NCI-H446 treated with DMSO at 0.1 percent for 48 hours (cell line): ENCODE data around the gene DDX6.
A peak's percentile ranks its signal among the peaks of the same experiment; 100 is the strongest.
"Not testable (repeated sequence)": the region's sequence is repeated elsewhere in the genome, so short reads cannot be mapped to it uniquely, and the experiment has no call there.

Source experiments
- DNase-seq: peaks from one replicate; lab custom pipeline; 2025; lab: John Stamatoyannopoulos, UW

The DDX6 gene, protein sequence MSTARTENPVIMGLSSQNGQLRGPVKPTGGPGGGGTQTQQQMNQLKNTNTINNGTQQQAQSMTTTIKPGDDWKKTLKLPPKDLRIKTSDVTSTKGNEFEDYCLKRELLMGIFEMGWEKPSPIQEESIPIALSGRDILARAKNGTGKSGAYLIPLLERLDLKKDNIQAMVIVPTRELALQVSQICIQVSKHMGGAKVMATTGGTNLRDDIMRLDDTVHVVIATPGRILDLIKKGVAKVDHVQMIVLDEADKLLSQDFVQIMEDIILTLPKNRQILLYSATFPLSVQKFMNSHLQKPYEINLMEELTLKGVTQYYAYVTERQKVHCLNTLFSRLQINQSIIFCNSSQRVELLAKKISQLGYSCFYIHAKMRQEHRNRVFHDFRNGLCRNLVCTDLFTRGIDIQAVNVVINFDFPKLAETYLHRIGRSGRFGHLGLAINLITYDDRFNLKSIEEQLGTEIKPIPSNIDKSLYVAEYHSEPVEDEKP

DNA sequence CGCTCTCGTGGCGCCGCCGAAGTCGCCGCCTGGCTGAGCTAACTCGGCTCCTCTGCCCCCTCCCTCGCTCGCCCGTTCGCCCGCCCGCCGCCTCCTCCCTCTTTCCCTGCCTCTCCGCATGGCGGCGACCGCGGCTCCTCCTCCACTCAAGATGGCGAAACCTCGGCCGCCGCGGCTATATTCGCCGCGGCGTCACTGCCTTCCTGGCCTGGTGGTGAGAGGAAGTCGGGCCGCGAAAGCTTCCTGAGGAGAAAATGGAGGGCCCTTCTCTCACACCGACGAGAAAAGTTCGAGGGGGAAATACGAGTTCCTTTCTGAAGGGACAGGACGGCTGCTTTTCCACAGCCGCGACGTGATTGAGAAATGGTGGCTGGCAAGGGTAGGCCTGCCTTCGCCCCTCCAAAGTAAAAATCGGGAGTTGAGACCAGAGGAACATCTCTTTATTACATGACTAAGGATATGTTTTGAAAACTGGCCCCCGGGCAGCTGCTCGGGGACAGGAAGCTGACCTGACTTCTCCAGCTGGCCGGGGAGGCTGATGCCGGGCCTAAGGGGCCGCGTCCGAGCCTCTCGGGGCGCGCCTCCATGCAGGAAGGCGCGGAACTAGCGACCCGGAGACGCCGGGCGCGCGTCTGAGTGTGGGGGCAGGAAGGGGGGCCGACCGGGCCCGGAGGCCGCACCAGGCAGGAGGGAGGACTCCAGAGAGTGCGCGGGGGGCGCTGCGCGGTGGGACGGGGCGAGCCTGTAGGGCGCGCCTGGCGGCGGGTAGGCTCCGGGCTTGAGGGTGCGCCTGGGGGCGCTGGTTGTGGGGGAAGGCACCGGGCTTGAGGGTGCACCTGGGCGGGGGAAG is at the start of gene DDX6:
TSS of gene DDX6 (minus strand) at position 54 of the 850 bp plus-strand sequence. CDS start 4,913 bp downstream, outside the sequence.
- peak; percentile 73 for DNase-seq

DNA sequence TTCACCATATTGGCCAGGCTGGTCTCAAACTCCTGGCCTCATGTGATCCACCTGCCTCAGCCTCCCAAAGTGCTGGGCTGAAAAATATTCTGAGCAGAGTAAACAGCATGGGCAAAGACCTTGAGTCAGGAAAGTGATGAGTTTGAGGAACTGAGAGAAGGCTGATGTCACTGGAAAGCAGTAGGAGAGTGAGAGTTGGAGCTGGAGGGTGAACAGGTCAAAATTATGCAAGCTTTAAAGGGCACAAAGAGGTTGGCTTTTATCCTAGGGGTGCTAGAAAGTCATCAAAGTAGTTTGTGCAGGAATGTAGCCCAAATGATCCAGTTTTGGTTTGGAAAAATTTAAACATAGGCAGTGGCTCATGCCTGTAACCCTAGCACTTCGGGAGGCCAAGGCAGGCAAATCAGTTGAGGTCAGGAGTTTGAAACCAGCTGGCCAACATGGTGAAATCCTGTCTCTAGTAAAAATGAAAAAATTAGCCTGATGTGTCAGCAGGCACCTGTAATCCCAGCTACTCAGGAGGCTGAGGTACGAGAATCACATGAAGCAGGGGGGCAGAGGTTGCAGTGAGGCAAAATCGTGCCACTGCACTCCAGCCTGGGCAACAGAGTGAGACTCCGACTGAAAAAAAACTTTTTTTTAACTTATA is 48.1 kb upstream of the DDX6 start:
- DNase-seq, result no peak

DNA sequence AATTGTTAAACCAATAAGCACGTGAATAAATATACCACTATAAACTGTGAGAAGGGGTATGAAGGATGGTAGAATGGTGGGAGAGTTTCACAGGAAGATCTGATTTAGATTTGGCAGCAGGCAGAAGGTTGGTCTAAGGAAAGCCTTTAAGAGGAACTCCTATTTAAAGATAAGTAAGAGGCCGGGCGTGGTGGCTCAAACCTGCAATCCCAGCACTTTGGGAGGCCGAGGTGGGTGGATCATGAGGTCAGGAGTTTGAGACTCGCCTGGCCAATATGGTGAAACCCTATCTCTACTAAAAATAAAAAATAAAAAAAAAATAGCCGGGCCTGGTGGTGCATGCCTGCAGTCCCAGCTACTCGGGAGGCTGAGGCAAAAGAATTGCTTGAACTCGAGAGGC is 46.9 kb upstream of the DDX6 start:
- no peak for DNase-seq

DNA sequence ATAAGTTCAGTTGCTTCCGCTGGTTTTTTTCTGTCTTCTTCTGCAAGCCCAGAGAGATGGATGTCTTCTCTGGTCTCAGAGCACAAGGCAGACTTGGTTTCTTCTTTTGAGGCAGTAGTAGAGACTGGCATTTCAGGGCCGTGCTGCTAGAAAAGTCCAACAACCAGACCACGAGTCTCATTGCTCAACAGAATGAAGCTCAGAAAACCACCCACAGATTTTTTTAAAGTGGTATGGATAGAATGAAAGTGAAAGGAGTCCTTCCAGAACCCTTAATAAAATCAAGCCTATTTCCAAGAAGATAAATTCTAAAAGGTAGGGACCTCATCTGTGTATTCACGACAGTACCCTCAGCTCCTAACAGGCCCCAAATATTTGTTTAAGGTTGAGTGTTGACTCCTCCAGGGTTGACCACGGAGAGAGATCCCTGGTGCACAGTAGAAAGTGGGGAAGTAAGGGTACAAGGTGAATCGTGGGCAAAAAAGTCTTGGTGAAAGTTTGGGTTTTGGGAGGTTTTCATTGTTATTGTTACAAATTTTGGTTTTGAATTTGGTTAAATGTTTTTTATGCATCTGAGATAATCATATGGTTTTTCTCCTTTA is 43.6 kb upstream of the DDX6 start:
- DNase-seq, result no peak

DNA sequence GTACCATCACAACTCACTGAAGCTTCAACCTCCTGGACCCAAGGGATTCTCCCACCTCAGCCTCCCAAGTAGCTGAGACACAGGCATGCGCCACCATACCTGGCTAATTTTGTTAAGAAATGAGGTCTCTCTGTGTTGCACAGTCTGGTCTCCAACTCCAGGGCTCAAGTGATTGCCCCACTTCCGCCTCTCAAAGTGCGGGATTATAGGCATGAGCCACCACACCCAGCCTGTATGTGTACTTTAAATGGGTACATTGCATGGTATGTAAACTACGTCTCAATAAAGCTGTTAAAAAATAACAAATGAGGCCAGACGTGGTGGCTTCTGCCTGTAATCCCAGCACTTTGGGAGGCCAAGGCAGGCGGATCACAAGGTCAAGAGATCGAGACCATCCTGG is 36.2 kb upstream of the DDX6 start:
- DNase-seq, result no peak

DNA sequence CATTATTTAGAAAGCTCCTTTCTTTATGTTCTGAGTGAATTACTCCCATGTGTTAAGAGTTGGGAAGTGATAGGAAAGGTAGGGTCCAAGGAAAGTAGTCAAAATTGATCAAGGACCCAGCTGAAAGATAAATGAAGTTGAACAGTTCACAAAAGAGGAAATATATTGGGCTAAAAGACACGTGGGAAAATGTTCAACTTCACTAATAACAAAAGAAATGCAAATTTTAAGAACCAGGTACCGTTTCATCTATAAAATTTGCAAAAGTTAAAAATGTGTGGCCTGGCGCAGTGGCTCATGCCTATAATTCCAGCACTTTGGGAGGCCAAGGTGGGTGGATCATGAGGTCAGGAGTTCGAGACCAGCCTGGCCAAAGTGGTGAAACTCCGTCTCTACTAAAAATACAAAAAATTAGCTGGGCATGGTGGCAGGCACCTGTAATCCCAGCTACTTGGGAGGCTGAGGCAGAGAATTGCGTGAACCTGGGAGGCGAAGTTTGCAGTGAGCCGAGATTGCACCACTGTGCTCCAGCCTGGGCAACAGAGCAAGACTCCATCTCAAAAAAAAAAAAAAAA is 32.1 kb upstream of the DDX6 start:
- DNase-seq, result not testable (repeated sequence)

DNA sequence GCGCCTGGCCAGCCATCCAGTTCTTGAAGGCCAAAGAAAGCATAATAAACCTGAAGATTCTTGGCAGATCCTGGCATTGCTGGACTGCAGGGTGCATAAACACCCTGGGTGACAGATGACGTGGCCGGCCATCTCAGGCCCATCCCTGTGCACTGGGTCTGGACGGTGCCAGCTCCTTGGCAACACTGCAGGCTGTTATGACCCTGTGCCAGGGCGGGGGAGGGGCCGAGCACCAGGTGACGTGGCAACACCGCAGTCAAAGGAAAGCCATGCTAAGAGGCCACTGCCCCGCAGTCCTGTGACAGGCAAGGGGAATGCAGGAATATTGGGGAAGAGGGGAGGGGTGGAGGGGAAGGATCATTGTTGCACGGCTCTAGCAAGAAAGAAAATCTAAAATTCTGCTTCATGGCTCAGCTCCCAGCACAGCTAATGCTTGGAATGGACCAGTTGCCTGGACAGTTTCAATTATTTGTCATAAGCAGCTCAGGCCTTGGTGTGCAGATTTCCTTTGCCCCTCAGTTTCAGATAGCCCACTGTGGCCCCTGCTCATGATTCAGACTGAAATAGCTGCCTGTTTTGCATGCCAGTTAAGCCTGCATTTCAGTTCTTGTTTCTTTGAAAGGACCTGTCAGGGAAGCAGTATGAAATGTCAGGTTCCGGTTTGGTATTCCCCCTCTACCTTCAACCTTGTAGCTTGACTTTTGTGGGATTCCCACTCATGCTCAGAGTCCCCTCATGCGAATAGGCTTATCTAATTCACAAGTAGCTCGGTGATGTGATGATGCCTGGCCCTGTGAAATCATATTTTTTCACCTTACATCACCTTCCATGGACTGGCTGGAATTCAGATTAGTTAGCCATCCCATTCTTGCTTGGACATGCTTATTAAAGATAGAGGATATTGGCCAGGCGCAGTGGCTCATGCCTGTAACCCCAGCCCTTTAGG is 29.7 kb upstream of the DDX6 start:
- DNase-seq, result peak; percentile 69

DNA sequence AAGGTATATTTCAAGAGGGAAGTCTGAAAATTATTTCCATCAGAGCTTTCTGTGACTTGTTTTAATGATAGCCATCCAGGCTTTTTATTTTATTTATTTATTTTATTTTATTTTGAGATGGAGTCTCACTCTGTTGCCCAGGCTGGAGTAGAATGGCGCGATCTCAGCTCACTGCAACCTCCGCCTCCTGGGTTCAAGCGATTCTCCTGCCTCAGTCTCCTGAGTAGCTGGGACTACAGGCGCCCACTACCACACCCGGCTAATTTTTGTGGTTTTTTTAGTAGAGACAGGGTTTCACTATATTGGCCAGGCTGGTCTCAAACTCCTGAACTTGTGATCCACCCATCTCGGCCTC is 29.0 kb upstream of the DDX6 start:
- not testable (repeated sequence) for DNase-seq

DNA sequence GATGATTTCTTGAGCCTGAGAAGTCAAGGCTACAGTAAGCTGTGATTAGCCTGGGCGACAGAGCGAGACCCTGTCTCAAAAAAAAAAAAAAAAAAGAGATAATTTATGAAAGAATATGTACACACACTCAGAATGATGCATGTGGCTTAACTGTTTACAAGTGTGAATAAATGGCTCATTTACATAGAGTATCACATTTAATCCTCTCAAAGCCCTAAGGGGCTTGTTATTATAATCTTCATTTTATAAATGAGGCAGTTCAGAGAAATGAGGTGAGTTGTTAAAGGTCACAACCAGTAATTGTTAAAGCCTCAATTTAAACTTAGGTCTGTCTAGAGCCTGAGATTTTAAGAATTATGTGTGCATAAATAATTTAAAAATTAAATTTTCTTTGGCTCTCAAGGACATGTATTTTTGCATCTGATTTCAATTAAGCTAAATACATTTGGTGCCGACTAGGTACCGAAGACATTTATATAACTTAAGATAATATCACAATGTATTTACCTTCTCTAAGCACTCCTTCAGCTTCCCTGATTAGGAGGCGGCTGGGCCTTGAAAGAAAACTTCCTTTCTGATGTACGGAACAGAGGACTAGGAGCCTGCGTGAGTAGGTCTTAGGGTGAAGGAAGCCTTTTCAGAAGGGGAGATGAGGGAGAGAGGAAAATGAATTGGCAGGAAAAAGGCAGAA is 28.5 kb upstream of the DDX6 start:
- DNase-seq, result no peak

DNA sequence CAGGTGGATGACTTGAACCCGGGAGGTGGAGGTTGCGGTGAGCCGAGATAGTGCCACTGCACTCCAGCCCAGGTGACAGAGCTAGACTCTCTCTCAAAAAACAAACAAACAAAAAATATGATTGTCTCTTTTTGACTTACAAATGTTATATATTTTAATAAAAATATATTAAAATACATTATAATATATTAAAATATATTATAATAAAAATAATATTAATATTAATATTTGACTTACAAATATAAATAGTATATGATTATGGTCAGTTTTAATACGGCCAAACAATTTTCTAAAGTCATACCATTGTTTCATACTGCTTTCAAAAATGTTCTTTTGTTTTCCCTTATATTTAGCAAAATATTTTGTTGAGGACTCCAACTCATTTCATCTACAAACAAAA is 27.2 kb upstream of the DDX6 start:
- no peak for DNase-seq

DNA sequence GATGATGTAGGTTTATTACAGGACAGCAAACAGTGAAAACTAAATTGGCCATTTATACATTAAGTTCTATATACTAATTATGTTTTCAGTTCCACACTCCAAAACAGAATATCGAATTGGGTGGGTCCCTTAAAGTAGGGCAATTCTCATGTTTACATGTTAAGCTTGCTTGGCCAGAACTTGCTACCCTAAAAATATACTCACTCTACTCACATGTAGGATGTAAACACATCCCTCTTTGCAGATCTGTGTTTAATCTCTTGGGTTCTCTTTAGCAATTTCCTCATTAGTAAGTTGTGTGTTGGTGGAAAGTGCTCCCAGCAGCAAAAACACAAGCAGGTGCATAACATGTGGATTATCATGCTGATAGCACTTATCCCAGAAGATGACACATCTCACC is 22.6 kb upstream of the DDX6 start:
- DNase-seq, result no peak

DNA sequence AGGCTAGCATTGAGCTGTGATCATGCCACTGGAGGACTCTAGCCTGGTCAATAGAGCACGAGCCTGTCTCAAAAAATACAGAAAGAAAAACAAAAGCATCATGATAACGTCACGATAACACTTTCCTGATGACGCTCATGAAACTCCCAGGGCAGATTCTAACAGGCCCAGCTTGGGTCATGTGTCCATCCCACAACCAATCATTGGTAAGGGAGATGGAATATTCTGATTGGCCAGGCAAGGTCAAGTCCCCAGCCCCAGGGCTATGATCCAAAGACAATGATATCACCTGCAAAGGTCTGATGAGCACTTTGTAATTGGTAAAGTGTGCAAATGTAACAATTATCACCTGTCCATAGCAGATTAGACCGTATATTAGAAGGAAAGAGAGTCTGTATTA is 21.5 kb upstream of the DDX6 start:
- DNase-seq, result no peak

DNA sequence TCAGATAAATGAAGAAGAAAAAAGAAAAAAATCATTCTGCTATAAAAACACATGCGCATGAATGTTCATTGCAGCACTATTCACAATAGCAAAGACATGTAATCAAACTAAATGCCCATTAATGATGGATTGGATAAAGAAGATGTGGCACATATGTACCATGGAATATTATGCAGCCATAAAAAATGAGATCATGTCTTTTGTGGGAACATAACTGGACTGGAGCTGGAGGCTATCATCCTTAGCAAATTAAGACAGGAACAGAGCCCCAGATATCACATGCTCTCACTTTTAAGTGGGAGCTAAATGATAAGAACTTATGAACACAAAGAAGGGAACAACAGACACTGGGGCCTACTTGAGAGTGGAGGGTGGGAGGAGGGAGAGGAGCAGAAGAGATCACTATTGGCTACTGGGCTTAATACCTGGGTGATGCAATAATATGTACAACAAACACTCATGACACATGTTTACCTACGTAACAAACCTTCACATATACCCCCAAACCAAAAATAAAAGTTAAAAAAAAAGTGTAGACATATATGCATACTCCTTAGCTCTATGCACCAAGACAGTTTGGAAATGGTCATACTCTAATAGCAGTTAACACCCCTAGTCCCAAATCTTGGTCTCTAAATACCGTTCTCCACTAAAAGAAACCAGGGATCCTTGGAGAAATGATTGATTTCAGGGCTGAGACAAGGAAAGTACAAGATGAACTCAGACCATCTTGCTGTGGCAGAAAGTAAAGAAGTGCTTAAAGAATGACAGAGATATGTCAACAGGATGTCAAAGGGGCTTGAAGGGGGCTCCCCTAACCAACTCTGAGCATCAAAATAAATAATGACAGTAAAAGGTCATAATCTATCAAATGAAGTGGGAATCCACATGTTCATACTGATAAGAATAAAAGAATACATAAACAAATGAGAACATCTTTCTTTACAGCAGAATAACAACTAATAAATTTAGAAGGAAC is 17.1 kb upstream of the DDX6 start:
- no peak for DNase-seq

DNA sequence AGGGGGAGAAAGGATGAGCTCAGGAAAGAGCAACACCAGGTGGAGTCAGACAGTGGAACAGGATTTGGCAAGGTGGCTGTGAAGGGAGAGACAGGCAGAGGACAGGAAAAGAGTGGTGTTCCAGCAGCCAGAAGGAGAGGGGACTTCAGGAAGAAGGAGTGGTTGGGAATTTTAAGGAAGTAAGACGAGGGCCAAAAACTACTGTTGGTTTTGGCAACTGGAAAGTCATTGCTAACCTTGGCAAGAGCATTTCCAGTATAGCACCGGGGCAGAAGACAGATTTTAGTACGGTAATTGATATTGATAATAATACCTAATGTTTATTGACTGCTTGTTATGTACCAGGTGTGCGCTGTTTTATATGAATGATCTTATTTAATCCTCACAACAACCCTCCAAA is 15.4 kb upstream of the DDX6 start:
- DNase-seq, result no peak

DNA sequence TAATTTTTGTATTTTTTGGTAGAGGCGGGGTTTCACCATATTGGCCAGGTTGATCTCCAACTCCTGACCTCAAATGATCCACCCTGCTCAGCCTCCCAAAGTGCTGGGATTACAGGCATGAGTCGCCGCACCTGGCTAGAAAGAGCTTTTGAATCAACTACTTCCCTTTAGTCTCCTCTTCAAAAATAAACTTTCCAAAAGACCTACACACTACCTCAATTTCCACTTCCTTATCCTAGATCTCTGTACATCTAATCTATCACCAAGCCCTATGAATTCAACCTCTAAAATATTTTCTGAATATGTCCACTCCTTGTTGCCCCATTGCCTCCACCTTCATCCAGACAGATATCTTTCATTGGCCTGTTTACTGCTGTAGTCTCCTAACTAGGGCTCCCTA is 13.1 kb upstream of the DDX6 start:
- DNase-seq, result no peak

DNA sequence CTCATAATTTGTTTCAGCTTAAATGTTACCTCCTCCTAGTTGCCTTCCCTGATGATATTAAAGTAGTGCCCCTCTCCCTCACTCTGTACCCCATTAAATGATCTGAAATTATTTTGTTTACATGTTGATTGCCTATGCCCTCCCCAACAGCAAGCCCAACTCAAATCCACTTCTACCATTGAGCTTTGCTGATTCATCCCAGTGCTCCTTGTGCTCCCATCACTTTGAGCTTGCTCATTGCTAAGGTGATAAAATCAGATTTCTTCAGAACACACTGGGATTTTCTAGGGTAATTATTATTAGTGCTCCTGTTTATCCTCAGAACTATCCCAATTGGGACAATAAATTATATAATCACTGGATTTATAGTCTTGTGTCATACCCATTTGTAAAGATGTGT is 8.4 kb upstream of the DDX6 start:
- no peak for DNase-seq

DNA sequence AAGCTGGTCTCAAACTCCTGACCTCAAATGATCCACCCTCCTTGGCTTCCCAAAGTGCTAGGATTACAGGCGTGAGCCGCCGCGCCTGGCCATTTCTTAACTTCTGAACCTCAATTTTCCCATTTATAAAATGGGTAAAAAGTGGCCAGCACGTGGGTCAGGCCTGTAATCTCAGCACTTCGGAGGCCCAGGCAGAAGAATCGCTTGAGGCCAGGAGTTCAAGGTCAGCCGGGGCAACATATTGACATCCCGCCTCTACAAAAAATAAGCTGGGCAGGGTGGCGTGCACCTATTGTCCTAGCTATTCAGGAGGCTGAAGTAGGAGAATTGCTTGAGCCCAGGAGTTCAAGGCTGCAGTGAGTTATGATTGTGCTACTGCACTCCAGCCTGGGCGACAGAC is 6.5 kb upstream of the DDX6 start:
- DNase-seq, result no peak

DNA sequence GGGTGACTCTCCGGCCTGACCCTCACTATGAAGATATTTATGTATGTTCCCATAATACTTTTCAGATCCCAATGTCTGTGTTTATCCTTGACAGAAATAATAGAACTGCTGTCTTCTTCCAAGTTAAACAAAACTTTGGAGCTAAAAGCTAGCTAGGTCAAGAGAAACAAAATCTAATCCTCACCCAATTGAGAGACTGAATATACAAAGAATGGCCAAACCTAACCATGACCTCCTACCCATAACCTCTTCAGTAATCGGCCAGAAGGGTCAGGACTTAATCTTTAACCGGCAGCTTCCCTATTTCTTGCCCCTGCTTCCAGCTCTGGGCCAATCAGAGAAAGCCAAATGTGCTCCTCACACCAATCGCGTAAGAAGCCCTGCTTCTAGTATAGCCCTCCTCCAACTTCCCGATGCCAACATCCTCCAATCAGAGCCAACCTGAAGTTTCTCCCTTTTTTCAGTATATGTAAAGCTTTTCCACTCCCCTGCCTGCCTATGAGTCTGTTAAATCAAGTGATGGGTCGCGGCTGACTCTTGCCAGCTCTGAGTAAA is 1.7 kb upstream of the DDX6 start:
- peak; percentile 25 for DNase-seq
